OCI-LY7 (cell line): ENCODE measurements around the gene CLCA1. TPM values are rescaled to one million over a fixed set of nuclear protein-coding genes. Genes with fewer than 3 reads are reported as not detected.

Experiments
- BruUV-seq: library from RNA; stranded (reverse); fragments of 400-500 nt; replicated peaks from 2 replicates; lab custom pipeline; 2021; lab: Mats Ljungman, UMichigan
- CTCF ChIA-PET: fragments of 300-600 bp; sonication (Branson Sonifier 250); formaldehyde crosslinking; loops from one replicate; lab custom pipeline; 2022; ENCODE audit warnings: antibody characterized with exemption; ENCODE audit not compliant: unreplicated experiment; lab: Charles Lee
- POLR2A ChIA-PET: fragments of 300-600 bp; sonication (Branson Sonifier 250); formaldehyde crosslinking; loops from one replicate; lab custom pipeline; 2022; ENCODE audit warnings: antibody characterized with exemption; lab: Charles Lee
- DNase-seq: peaks from one replicate; pipeline ENCODE4 v3.0.0-alpha.2; 2015; ENCODE audit warnings: low spot score
- H2AFZ ChIP-seq: fragments of 200-600 bp; sonication (generic), shearing (Covaris generic); 2 replicates; pipeline ENCODE4 v1.6.1; 2014; ENCODE audit warnings: mild to moderate bottlenecking, antibody characterized with exemption, low read length, moderate library complexity
- H3K27ac ChIP-seq: fragments of 200-600 bp; sonication (generic); 2 replicates; pipeline ENCODE4 v1.5.1; 2014; ENCODE audit warnings: mixed run types, low read depth, mild to moderate bottlenecking, moderate library complexity, low read length, inconsistent platforms; ENCODE audit not compliant: poor library complexity, severe bottlenecking
- H3K36me3 ChIP-seq: fragments of 200-600 bp; sonication (generic); 2 replicates; pipeline ENCODE4 v1.6.1; 2014; ENCODE audit warnings: mild to moderate bottlenecking, antibody characterized with exemption, low read length, moderate library complexity, mixed read lengths; ENCODE audit not compliant: insufficient read depth
- H3K4me1 ChIP-seq: fragments of 200-600 bp; sonication (generic); 2 replicates; pipeline ENCODE4 v1.5.1; 2014; ENCODE audit warnings: mild to moderate bottlenecking, low read length; ENCODE audit not compliant: insufficient read depth, poor library complexity, severe bottlenecking
- H3K4me2 ChIP-seq: fragments of 200-600 bp; sonication (generic); 2 replicates; pipeline ENCODE4 v1.6.1; 2014; ENCODE audit warnings: mild to moderate bottlenecking, low read length
- H3K4me3 ChIP-seq: fragments of 200-600 bp; sonication (generic); 2 replicates; pipeline ENCODE4 v1.5.1; 2014; ENCODE audit warnings: mild to moderate bottlenecking, low read depth, low read length; ENCODE audit not compliant: poor library complexity, severe bottlenecking
- H3K79me2 ChIP-seq: fragments of 200-600 bp; sonication (generic); 2 replicates; pipeline ENCODE4 v1.6.1; 2016; ENCODE audit warnings: low read depth, mild to moderate bottlenecking, low read length, moderate library complexity, mixed read lengths; ENCODE audit not compliant: insufficient read depth
- H3K9me2 ChIP-seq: fragments of 200-600 bp; sonication (generic); 2 replicates; pipeline ENCODE4 v1.6.1; 2016; ENCODE audit warnings: mild to moderate bottlenecking, low read length, mixed read lengths; ENCODE audit not compliant: insufficient read depth
- H3K9me3 ChIP-seq: fragments of 200-600 bp; sonication (generic); 2 replicates; pipeline ENCODE4 v1.6.1; 2014; ENCODE audit warnings: mild to moderate bottlenecking, mixed run types, low read length, mixed read lengths
- H4K20me1 ChIP-seq: fragments of 200-600 bp; sonication (generic); 2 replicates; pipeline ENCODE4 v1.6.1; 2014; ENCODE audit warnings: mild to moderate bottlenecking, antibody characterized with exemption, low read length, moderate library complexity, mixed read lengths; ENCODE audit not compliant: insufficient read depth
- EZH2phosphoT487 ChIP-seq: fragments of 200-600 bp; sonication (generic); IDR thresholded peaks from 2 replicates; pipeline ENCODE4 v1.6.1; 2018; ENCODE audit warnings: low read depth, borderline replicate concordance, mild to moderate bottlenecking, mixed run types, antibody characterized with exemption, low read length, moderate library complexity, mixed read lengths
- intact Hi-C: fragments of 100-400 bp; cut with micrococcal nuclease; formaldehyde crosslinking; loops from one replicate; pipeline ENCODE4 v1.10.0; 2022; ENCODE audit not compliant: unreplicated experiment
- total RNA-seq, 2 experiments: library from RNA; depleted of rRNA in 1 of 2; stranded (reverse); fragments of >200 nt in 1 of 2; shearing (Covaris generic) in 1 of 2; gene quantifications; 2 replicates each; pipeline ENCODE4 v1.2.3, GENCODE V29; 2014 to 2022
- TF ChIP-seq, protein P1 (sequence below): fragments of 200-600 bp; sonication (generic); conservative IDR thresholded peaks from 2 replicates; pipeline ENCODE4 v1.5.1; 2014; ENCODE audit warnings: mild to moderate bottlenecking, antibody characterized with exemption, low read length, moderate library complexity, mixed read lengths

The CLCA1 gene
- total RNA-seq, 2 experiments from 2014 or later: not detected

DNA sequence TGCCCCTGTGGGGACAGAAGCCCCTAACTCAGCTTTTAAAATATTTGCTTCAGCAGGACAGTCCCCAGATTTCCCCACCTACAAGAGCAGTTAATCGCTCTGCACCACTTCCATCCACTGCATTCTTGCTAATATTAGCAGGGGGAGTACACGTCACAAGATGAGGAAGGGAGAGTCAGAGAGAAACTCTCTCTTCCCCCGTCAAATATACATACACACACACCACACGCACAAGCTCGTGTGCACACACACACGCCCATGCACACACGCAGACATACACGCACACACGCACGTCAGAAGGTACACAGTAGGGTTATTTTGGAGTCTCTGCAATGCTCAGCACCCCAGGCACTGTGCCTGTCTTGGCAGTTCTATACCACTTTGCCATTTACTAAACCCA lies 2.1 kb downstream of the CLCA1 start:
- H3K4me3 ChIP-seq: no peak overlapping the region
- no peak overlapping the region for H2AFZ ChIP-seq
- no peaks in the 10 kb centered on the region for H3K9me2 ChIP-seq
- CTCF ChIA-PET: no interaction called here
- TF ChIP-seq, protein P1, sequence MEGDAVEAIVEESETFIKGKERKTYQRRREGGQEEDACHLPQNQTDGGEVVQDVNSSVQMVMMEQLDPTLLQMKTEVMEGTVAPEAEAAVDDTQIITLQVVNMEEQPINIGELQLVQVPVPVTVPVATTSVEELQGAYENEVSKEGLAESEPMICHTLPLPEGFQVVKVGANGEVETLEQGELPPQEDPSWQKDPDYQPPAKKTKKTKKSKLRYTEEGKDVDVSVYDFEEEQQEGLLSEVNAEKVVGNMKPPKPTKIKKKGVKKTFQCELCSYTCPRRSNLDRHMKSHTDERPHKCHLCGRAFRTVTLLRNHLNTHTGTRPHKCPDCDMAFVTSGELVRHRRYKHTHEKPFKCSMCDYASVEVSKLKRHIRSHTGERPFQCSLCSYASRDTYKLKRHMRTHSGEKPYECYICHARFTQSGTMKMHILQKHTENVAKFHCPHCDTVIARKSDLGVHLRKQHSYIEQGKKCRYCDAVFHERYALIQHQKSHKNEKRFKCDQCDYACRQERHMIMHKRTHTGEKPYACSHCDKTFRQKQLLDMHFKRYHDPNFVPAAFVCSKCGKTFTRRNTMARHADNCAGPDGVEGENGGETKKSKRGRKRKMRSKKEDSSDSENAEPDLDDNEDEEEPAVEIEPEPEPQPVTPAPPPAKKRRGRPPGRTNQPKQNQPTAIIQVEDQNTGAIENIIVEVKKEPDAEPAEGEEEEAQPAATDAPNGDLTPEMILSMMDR: no peak
- no peak for TF ChIP-seq EZH2phosphoT487
- intact Hi-C loops: loop anchor here (5.0 kb wide), 1 partner anchor 89 kb away; no protein-coding TSS in a partner anchor
- DNase-seq: no peak
- BruUV-seq: no TSS peak
- no peaks in the 10 kb centered on the region for H3K4me1 ChIP-seq
- no peaks in the 10 kb centered on the region for H3K79me2 ChIP-seq
- no peak overlapping the region for H3K4me2 ChIP-seq
- H3K9me3 ChIP-seq: no peaks in the 10 kb centered on the region
- POLR2A ChIA-PET: no interaction called here
- H4K20me1 ChIP-seq: no peaks in the 10 kb centered on the region
- H3K27ac ChIP-seq: no peak overlapping the region
- no peaks in the 10 kb centered on the region for H3K36me3 ChIP-seq

GRCh38 chr1:86471291-86471690 lies 2.6 kb downstream of the CLCA1 start:
- POLR2A ChIA-PET: no interaction called here
- Histone ChIP-seq H3K36me3 (no peaks in the 10 kb centered on the region), H3K9me2 (no peaks in the 10 kb centered on the region), H3K9me3 (no peaks in the 10 kb centered on the region), H3K4me3 (no peak overlapping the region), H3K27ac (no peak overlapping the region), H4K20me1 (no peaks in the 10 kb centered on the region), H3K79me2 (no peaks in the 10 kb centered on the region), H3K4me2 (no peak overlapping the region), H3K4me1 (no peaks in the 10 kb centered on the region), H2AFZ (no peak overlapping the region)
- DNase-seq: no peak
- TF ChIP-seq, protein P1: no peak
- no peak for TF ChIP-seq EZH2phosphoT487
- intact Hi-C loops: loop anchor here (5.0 kb wide), 1 partner anchor 89 kb away; no protein-coding TSS in a partner anchor
- CTCF ChIA-PET: no interaction called here
- no TSS peak for BruUV-seq

- ChIA-PET CTCF (no interaction called here), POLR2A (no interaction called here)
- Histone ChIP-seq H3K27ac (no peak overlapping the region), H4K20me1 (no peaks in the 10 kb centered on the region), H3K9me2 (no peaks in the 10 kb centered on the region), H3K9me3 (no peaks in the 10 kb centered on the region), H3K4me2 (no peak overlapping the region), H3K79me2 (no peaks in the 10 kb centered on the region), H3K4me3 (no peak overlapping the region), H2AFZ (no peak overlapping the region), H3K4me1 (no peaks in the 10 kb centered on the region), H3K36me3 (no peaks in the 10 kb centered on the region)
- intact Hi-C loops: loop anchor here (5.0 kb wide), 1 partner anchor 90 kb away; no protein-coding TSS in a partner anchor
- no peak for DNase-seq
- no peak for TF ChIP-seq EZH2phosphoT487
- TF ChIP-seq, protein P1: no peak
- no TSS peak for BruUV-seq
Observed at GRCh38 chr1:86472152-86472551, 3.4 kb downstream of the CLCA1 start.
